SK-N-SH treated with all-trans-retinoic acid at 6 μM for 48 hours (cell line): Measurements from ENCODE around the gene MCTP2.

Source experiments
- ATAC-seq: fragments of 200-7000 bp; cut with Tn5 transposase; 3 replicates; pipeline ENCODE4 v1.9.1; 2020; ENCODE audit warnings: mild to moderate bottlenecking, moderate library complexity
- ARNTL ChIP-seq: fragments of 450-650 bp; formaldehyde crosslinking; IDR thresholded peaks from 2 replicates; pipeline ENCODE4 v1.5.0; 2020; ENCODE audit warnings: low read depth, mild to moderate bottlenecking, moderate library complexity, borderline replicate concordance
- BACH2 ChIP-seq: fragments of 250-450 bp; sonication (Bioruptor Pico); IDR thresholded peaks from 2 replicates; pipeline ENCODE4 v1.9.0; 2021; ENCODE audit warnings: mild to moderate bottlenecking, borderline replicate concordance
- ESRRG ChIP-seq: fragments of 250-450 bp; sonication (Bioruptor Pico); IDR thresholded peaks from 2 replicates; pipeline ENCODE4 v1.6.1; 2021; ENCODE audit warnings: mild to moderate bottlenecking
- GLIS3 ChIP-seq: fragments of 250-450 bp; sonication (Bioruptor Pico); IDR thresholded peaks from 2 replicates; pipeline ENCODE4 v1.5.0; 2020; ENCODE audit warnings: mild to moderate bottlenecking, moderate library complexity
- ISL1 ChIP-seq: fragments of 250-450 bp; sonication (Bioruptor Pico); IDR thresholded peaks from 2 replicates; pipeline ENCODE4 v2.1.2; 2022; ENCODE audit warnings: mild to moderate bottlenecking, moderate library complexity
- PATZ1 ChIP-seq: fragments of 250-450 bp; sonication (Bioruptor Pico); IDR thresholded peaks from 2 replicates; pipeline ENCODE4 v1.8.0; 2020; ENCODE audit warnings: mild to moderate bottlenecking, moderate library complexity, borderline replicate concordance
- SNAI2 ChIP-seq: fragments of 250-450 bp; sonication (Bioruptor Pico); IDR thresholded peaks from 2 replicates; pipeline ENCODE4 v1.5.0; 2020; ENCODE audit warnings: mild to moderate bottlenecking, moderate library complexity
- TOX ChIP-seq: fragments of 250-450 bp; sonication (Bioruptor Pico); IDR thresholded peaks from 2 replicates; pipeline ENCODE4 v1.8.0; 2021; ENCODE audit warnings: mild to moderate bottlenecking, moderate library complexity, borderline replicate concordance
- TSHZ2 ChIP-seq: fragments of 250-450 bp; sonication (Bioruptor Pico); IDR thresholded peaks from 2 replicates; pipeline ENCODE4 v1.5.0; 2020; ENCODE audit warnings: mild to moderate bottlenecking, moderate library complexity
- ZC3H10 ChIP-seq: fragments of 250-450 bp; sonication (Bioruptor Pico); IDR thresholded peaks from 2 replicates; pipeline ENCODE4 v1.5.1; 2021; ENCODE audit warnings: mild to moderate bottlenecking, moderate library complexity
- ZFP3 ChIP-seq: fragments of 250-450 bp; sonication (Bioruptor Pico); IDR thresholded peaks from 2 replicates; pipeline ENCODE4 v1.5.0; 2020; ENCODE audit warnings: mild to moderate bottlenecking, moderate library complexity
- ZFP30 ChIP-seq: fragments of 450-650 bp; formaldehyde crosslinking; IDR thresholded peaks from 2 replicates; pipeline ENCODE4 v1.5.0; 2022; ENCODE audit warnings: mild to moderate bottlenecking, moderate library complexity
- ZNF565 ChIP-seq: fragments of 450-650 bp; formaldehyde crosslinking; conservative IDR thresholded peaks from 2 replicates; pipeline ENCODE4 v1.5.0; 2020; ENCODE audit warnings: low read depth, mild to moderate bottlenecking, moderate library complexity
- ZNF70 ChIP-seq: fragments of 450-650 bp; formaldehyde crosslinking; IDR thresholded peaks from 2 replicates; pipeline ENCODE4 v1.5.0; 2020; ENCODE audit warnings: mild to moderate bottlenecking, moderate library complexity
- ZNF8 ChIP-seq: fragments of 450-650 bp; formaldehyde crosslinking; IDR thresholded peaks from 2 replicates; pipeline ENCODE4 v1.5.0; 2020; ENCODE audit warnings: mild to moderate bottlenecking, moderate library complexity
- TF ChIP-seq, protein P1 (sequence below): fragments of 250-450 bp; sonication (Bioruptor Pico); IDR thresholded peaks from 2 replicates; pipeline ENCODE4 v1.5.1; 2021; ENCODE audit warnings: mild to moderate bottlenecking, moderate library complexity
- TF ChIP-seq, protein P2 (sequence below): fragments of 250-450 bp; sonication (Bioruptor Pico); IDR thresholded peaks from 2 replicates; pipeline ENCODE4 v1.5.1; 2020; ENCODE audit warnings: low read depth, mild to moderate bottlenecking, moderate library complexity
- TF ChIP-seq, protein P3 (sequence below): fragments of 250-450 bp; sonication (Bioruptor Pico); IDR thresholded peaks from 2 replicates; pipeline ENCODE4 v1.8.0; 2021; ENCODE audit warnings: low read depth, mild to moderate bottlenecking, moderate library complexity, borderline replicate concordance

MCTP2 gene

DNA sequence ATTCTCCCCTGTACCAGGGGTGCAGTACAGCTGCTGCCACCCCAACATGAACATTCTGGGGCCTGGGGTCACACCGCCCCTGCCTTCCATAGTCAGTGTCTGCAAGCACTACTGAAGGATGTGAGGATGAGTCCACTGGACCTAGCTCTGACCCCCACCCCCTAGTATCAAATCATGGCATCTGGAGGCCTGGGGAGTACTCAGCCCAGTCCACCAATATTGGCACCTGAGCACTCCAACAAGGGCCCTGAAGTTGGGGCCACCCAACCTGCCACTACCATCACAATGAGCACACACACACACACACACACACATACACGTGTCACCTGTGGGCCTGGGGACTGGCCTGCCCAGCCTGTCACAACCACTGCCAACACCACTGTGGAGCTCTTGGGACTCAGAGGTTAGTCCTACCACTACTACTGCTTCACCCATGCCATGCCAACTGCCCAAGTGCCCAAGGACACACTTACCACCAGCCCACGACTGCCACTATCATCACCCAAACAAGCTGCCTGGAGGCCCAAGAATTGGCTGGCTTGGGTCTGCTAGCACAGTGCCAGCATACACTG lies 253.9 kb downstream of the MCTP2 start (continued):
- TF ChIP-seq TSHZ2 (CRISPR knock-in tag) (no peak), ZFP3 (CRISPR knock-in tag) (no peak), PATZ1 (CRISPR knock-in tag) (no peak), ARNTL (no peak), ZNF70 (no peak), ESRRG (CRISPR knock-in tag) (no peak), TOX (CRISPR knock-in tag) (no peak), ZFP30 (no peak)
- TF ChIP-seq, protein P1, sequence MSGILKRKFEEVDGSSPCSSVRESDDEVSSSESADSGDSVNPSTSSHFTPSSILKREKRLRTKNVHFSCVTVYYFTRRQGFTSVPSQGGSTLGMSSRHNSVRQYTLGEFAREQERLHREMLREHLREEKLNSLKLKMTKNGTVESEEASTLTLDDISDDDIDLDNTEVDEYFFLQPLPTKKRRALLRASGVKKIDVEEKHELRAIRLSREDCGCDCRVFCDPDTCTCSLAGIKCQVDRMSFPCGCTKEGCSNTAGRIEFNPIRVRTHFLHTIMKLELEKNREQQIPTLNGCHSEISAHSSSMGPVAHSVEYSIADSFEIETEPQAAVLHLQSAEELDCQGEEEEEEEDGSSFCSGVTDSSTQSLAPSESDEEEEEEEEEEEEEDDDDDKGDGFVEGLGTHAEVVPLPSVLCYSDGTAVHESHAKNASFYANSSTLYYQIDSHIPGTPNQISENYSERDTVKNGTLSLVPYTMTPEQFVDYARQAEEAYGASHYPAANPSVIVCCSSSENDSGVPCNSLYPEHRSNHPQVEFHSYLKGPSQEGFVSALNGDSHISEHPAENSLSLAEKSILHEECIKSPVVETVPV: no peak

DNA sequence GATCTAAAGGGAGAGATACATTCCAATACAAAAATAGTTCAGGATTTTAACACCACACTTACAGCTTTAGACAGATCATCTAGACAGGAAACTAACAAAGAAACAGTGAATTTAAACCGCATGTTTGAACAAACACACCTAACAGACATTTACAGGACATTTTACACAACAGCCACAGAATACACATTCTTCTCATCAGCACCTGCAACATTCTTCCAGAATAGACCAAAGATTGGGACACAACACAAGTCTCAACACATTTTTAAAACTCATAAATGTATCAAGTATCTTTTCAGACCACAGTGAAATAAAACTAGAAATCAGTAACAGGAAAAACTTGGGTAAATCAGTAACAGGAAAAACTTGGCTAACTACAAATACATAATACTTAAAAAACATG lies 256.3 kb downstream of the MCTP2 start:
- no peak for ATAC-seq
- no peak for TF ChIP-seq ZNF565 (CRISPR knock-in tag)
- no peak for TF ChIP-seq ZC3H10
- no peak for TF ChIP-seq SNAI2 (CRISPR knock-in tag)
- TF ChIP-seq, protein P1: no peak
- TF ChIP-seq ESRRG (CRISPR knock-in tag): no peak
- TF ChIP-seq, protein P2, sequence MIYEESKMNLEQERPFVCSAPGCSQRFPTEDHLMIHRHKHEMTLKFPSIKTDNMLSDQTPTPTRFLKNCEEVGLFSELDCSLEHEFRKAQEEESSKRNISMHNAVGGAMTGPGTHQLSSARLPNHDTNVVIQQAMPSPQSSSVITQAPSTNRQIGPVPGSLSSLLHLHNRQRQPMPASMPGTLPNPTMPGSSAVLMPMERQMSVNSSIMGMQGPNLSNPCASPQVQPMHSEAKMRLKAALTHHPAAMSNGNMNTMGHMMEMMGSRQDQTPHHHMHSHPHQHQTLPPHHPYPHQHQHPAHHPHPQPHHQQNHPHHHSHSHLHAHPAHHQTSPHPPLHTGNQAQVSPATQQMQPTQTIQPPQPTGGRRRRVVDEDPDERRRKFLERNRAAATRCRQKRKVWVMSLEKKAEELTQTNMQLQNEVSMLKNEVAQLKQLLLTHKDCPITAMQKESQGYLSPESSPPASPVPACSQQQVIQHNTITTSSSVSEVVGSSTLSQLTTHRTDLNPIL (CRISPR knock-in tag): no peak
- TF ChIP-seq ISL1: no peak
- TF ChIP-seq PATZ1 (CRISPR knock-in tag): no peak
- TF ChIP-seq ARNTL: no peak
- TF ChIP-seq ZNF8 (CRISPR knock-in tag): no peak
- TF ChIP-seq, protein P3, sequence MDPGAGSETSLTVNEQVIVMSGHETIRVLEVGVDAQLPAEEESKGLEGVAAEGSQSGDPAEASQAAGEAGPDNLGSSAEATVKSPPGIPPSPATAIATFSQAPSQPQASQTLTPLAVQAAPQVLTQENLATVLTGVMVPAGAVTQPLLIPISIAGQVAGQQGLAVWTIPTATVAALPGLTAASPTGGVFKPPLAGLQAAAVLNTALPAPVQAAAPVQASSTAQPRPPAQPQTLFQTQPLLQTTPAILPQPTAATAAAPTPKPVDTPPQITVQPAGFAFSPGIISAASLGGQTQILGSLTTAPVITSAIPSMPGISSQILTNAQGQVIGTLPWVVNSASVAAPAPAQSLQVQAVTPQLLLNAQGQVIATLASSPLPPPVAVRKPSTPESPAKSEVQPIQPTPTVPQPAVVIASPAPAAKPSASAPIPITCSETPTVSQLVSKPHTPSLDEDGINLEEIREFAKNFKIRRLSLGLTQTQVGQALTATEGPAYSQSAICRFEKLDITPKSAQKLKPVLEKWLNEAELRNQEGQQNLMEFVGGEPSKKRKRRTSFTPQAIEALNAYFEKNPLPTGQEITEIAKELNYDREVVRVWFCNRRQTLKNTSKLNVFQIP (CRISPR knock-in tag): no peak
- no peak for TF ChIP-seq BACH2 (CRISPR knock-in tag)
- no peak for TF ChIP-seq GLIS3 (CRISPR knock-in tag)
